NCI-H2107 (cell line): ENCODE data around the gene PROM1.

ENCODE experiments used
- DNase-seq: peaks from one replicate; lab custom pipeline; 2025; lab: John Stamatoyannopoulos, UW

The PROM1 gene

DNA sequence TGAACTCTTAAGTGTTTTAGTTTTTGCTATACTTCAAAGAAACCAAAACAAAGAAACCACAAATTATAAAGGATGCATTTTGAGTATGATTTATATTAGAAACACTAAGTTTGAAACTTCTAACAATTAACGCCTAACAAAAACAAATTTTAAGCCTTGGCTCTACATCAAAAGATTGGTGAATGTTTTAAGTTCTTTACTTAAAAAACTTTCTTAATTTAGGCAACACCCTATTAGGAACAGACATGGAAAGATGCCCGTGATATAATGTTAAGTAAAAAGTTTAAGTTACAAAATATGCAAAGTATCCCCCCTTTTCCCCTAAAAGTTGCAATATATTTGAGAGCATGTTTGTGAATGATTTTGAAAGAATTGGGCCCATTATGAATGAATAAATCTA lies 21.2 kb downstream of the PROM1 start:
- no peak for DNase-seq

DNA sequence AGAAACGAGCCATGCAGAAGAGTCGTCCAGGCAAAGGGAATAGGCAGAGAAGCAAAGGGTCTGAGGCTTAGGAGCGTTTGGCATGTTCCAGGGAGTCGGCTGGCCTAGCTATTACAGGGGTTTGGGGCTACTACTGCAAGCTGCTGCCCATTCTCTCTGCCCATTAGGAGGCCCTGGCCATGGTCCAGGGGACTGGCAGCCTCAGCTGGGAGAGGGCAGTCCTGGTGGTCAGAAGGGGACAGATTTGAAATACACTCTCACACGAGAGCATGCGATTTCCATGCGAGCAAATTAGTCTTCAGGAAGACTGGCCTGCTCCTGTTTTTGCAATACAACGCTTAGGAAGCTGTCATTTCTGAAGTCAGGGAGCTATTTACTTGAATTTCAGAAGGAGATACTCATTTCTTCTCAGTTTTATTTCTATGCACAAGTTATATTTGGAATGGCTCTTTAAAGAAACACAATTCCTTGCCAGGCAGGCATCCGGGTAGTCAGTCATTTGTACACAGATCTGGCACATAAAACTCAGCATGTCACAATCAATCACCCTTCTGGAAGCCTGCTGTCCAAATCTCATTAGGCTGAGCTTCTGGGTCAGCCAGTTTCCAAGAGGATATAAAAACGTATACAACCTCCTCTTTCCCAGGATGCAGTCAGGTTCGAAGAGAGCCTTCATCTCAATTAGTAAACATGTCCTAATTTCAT lies 27.0 kb downstream of the PROM1 start:
- DNase-seq: no peak

DNA sequence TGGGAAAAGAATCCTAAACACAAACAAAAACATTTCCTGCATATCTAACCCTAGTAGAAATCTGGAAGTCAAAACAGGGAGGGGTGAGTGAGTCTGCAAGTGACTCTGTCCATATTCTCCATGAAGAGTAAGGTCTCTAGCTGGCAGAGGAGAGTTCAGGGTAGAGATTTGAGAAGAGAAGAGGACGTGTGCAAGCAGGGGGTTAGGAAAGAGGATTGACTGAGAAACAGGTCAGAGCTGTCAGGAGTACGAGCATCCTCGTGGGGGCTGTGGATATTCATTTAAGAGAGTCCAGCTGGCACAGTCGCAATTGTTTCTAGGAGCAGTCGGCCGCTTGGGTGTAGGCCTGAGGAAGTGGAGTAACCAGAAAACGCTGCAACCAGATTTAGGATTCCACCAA lies 27.9 kb downstream of the PROM1 start:
- no peak for DNase-seq

DNA sequence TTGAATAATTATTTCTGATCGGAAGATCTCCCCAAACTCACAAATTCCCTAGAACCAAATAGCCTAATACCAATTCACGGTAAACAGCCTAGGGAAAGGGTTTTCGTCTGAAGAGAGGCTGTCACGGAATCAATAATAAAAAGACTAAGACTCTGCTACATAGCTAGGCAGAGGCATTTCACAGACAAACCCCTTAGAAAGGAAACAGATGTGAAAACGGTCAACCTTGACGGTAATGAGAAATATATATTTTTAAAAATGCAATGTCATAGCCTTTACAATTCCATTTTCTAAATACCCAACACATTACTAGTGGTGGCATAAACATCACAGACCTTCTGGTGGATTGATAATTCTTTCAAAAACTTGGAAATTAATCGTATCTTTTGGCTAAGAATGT lies 28.4 kb downstream of the PROM1 start:
- no peak for DNase-seq

DNA sequence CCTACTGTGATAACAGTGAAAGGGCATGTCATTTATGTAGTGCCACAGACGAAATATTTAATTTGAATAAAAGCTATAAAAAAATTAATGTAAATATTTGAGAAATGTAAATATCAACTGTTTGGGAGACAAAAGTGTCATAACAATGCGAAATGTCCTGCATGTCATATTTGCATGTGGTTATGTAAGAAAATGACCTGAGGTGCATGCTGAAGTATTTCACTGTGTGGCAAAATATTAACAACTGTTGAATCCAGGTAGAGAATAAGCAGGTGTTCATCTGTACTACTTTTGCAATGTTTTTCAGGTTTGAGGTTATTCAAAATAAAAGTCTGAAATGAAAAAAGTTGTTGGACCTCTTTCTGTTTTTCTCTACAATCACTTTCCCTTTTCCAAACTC lies 30.9 kb downstream of the PROM1 start:
- no peak for DNase-seq

DNA sequence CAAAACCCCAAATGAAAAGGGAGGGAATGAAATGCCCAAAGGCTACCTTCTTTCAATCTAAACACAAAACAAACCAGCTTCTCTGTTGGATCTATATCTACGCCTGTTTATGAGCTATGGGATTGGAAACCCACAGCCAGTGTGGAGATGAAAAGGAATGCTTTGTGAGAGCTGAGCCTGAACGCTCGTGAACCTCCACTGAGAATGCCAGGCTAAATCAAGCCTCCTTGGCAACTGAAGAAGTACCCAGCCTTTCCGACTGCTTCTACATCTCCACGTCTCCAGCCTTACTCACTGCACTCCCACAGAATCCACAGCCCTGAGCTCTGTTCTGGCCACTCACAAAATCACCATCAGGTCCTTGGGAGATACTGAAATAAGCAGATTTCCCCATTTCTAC lies 31.8 kb downstream of the PROM1 start:
- DNase-seq: no peak

DNA sequence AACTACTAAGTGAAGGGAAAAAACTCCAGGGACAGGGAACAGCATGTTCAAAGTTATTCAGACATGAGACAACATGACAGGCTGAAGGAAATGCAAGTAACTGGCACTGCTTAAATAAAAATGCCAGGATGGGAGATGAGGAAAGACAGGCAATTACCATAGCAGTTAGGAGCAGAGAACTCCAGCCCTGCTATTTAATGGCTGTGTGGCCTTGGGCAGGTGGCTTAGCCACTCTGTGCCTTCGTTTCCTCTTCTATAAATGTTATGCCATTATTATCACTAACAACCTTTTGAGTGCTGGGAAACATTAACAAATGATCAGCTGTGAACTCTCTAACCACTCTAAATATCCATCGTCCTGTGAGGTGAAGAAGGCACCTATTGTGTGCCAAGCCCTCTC lies 32.7 kb downstream of the PROM1 start:
- DNase-seq: no peak

DNA sequence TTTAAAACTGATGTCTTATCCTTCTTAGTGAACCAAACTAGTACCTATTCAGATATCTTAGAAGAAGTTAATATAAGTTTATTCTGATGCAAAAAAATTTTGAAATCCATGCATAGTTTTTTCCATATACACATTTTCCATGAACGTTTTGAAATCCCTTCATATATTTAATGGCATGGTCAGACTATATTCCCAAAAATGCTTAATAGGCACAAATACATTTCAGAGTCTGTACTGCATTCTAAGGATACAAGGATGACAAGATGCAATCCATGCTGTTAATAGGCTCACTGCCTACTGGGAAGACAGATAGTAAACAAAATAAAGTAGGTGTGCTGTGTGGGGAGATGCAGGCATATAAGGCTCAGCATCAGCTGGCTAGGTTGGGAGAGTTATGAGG lies 33.2 kb downstream of the PROM1 start:
- DNase-seq: no peak

DNA sequence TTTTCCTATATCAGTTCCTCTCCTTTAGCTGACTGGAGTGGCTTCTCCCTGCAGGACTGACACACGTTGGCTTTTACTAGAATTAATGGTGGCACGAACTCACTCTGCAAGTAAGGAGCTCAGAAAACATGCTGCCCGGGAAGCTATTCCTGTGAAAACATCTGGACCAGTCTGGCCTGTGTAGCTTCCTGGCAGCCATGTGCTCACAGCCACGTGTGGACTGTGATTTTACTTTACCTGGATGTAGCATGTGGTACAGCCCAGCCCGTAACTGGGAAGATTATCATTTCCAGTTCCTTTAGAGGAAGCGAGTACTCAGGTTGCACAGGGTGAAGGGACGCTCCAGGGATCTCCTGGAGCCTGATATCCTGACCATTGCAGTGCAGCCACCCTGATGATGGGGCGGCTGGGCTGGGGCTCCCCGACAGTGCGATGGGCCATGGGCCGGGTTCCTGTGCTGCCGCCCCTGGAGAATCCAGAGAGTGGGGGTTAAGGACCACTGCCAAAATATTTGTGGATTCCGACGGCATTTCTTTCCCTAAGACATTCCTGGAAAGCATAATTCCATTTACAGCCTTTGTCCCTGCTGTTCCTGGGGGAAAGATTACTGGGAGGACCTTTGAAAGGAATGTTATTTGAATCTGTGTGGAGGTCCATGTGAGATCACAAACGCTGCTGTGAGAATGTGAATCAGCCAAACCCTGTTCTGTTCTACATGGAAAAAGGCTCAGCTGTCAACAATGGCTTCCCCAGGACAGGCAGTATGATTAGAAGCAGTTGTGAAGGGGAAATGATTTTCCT lies 35.0 kb downstream of the PROM1 start:
- DNase-seq: no peak

DNA sequence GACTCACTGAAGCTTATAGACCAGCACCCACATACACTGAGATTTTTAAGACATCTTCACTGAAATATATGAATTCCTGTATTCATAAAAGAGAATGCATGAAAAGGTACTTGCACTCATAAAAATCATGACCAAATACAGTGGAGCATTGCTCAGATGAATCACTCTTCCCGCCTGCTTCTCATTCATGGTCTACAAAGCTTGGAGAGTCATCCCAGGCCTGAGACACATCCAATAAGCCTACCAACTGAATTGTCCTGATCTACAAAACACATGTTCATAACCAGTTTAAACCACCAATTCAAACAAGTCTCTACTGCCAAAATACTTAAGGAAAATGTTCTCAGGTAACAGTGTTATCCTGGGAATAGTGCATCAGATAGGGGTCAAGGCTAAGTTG lies 38.1 kb downstream of the PROM1 start:
- no peak for DNase-seq

DNA sequence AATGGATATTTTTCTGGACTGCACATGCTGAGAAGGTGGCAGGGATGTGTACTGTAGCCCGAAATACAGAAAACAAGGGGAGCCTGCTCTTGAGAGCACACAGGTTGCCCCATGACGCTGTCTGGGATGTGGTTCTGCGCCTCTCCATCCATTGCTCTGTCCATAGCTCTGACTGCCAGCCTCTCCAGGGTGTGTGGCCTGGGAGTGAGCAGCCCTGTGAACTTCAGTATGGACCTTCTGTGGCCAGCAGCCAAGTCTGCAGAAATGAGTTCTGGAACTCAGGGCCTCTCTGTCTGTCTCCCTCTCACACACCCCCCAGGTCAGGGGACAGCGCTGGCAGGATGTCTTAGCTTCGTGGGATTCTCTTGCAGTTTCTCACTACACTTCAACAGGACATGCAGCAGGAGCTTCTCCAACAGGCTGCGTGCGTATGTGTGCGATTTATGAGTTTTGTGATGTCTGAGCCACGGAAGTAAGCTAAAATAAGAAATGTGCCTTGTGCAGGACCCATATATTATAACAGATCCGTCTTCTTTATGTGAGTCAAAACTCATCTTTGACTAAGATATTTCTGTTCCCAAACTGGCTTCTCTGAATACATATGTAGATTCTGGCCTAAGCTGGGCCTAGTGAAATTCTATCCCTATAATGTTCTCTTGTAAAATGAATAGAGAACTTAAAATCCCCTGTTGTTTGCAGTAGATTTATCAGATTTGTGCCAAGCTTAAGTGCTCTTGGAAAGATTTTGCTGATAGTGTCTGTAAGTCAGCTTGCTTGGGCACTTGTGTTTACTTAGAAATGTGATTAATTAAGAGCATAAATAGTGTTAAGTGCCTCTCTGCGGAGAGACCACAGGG lies 40.0 kb downstream of the PROM1 start:
- no peak for DNase-seq

DNA sequence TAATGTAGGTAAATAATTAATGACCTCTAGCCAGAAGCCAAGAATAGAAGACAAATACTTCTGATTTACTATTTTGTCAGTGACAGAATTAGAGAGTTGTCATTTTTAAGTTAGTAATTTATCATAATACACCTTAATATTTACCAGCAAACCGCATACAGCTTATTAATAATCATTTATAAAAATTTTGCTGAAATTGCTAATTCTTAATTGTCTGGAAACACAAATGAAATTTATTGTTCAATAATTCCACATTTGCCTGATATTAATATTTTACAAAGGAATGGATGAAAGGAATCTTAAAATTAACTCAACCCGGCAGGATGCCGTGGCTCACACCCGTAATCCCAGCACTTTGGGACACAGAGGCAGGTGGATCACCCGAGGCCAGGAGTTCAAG lies 44.7 kb downstream of the PROM1 start:
- no peak for DNase-seq

DNA sequence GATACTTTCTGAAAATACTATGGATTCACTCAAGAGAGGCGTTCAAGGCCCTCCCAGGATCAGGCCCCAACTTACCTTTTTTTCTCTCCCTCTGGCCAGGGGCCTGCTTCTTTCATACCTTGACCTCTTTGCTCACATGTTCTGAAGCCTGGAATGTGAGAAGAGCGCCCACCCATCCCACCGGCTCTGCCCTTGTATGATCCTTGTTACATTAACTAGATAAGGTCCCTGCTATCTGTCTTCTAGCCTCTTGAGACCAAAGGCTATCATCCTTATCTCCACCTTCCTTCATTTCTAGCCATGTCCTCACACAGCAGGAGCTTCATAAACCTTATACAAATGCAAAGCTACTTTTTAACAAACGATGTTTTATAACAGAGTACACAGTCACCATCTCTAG lies 45.9 kb downstream of the PROM1 start:
- DNase-seq: no peak

DNA sequence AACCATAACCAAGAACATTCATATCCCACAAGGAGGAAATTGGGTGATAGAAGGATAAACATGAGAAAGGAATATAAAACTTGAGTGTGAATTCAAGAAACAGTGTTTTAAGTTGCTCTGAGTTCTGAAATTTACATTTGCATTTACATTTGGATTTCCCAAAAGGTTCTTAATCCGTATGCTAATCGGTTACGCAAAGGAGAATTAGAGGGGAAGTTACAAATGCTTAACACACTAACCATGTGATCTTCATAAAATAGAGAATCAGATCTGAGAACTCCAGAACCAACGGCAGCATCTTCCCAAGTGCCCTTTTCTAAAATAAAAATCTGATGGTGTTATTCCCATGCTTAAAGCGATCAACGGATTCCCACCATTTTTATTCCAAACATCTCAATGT lies 48.0 kb downstream of the PROM1 start:
- no peak for DNase-seq

DNA sequence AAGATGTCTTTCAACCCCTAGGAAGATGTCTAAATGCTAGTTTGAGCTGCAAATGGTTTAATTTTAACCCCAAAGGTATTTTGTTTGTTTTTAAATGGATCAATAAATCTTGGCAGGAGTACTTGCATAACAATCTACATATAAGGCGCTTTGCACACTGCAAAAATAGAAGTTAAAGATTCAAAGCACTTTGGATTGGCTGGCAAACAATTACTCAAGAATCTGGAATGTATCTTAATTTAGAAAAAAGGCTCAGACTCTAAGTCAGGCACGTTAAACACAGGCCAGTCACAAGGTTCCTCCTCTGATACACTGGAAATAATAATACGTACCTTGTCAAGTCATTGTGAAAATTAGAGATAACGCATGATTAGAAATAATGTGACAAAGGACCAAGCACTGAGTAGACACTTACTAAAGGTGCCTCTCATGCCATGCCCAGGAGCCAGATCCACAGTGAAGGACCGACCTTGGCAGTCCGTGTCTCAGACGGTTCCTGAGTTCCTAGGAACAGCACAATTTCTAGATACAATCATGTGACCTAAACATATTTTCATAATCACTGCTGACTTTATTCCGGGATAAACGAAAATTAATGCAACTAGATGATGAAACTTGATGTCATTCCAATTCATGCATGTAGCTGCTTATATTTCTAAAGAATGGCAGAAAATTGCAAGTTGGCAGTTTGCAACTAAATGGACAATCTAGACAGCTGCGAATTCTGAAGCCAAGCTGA lies 49.6 kb downstream of the PROM1 start:
- DNase-seq: no peak

DNA sequence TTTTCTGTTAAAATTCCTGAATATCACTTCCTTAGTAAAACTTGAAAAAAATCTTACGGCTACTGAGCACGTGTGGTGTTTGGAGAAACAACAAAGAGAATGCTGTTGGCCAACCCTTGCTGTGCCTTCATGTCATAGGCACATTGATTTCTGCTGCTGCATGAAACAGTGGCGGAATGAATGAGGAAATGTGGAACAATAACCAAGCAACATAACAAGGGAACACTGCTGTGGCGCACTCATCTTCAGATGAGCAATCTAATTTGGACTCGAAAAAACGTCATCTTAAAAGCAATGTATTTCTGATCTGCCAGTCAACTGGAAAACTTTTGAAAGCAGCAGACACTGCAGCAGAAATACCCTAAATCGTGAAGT lies 51.4 kb downstream of the PROM1 start:
- DNase-seq: no peak

DNA sequence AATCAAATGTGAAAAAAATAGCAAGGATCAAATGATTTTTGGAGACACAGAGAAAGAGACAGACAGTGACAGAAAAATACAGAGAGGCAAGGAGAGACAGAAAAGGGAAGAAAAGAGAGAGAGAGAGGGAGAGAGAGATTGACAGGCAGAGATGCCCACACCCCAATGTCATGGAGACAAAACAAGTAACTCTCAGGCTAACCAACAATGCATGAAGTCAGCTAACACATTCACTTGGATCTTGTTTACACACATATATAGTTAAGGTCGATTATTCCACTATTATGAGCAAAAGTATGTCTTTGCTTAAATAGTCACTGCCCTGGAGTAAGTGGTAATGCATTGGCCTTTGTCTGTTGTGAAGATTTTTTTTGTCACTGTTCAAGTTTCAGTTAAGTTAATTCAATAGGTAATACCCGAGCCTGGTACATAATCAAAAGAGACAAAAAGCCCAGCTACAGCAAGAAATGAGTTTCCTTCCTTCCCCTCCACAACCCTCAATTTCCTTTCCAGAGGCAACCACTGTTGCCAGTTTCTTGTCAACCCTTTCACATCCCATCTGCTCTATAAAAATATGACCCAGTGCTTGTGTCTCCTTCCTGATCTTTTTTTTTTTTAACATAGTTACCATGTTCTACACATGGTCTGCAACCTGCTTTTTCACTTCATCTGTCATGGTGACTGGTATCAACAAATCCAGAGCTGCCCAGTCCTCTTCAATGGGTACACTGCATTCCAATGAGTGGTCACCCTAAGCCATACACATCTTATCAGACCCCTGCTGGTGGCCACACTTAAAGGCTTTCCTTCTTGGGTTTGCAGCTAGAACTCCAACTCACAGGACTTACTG lies 52.1 kb downstream of the PROM1 start:
- no peak for DNase-seq

DNA sequence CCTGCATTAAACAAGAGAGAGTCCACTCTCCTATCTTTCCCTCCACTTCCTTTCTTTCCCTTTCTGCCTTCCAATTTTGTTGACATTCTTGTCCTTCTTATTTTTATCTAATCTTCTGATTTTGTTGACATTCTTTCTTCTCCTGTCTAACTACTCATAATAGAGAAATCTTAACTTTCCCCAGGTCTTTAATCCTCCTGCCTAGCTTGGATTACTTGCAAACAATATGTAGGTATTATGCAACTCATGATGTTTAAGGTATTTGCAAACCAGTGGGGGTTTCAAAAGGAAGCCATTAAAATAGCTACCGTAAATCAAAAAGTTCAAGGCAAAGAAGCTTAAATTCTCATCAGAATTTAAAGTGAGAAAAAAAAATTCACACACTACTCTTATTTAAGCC lies 53.9 kb downstream of the PROM1 start:
- no peak for DNase-seq

DNA sequence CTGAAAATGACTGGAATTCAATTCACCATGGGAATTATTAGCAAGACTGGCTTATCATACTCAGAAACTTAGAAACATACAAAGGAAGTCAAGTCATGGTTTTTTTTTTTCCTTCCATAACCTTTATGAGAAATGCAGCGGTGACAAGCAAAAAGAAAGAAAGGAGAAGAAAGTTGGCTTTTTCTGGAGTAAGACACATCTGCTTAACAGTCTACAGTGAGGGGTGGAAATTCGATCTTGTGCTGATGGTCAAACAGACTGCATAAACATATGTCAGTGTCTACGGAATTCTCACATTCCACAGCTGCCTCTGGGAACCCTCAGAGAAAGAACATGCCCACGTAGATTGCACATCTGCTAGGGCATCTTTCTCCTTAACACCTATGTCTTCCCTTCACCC lies 54.6 kb downstream of the PROM1 start:
- DNase-seq: no peak

DNA sequence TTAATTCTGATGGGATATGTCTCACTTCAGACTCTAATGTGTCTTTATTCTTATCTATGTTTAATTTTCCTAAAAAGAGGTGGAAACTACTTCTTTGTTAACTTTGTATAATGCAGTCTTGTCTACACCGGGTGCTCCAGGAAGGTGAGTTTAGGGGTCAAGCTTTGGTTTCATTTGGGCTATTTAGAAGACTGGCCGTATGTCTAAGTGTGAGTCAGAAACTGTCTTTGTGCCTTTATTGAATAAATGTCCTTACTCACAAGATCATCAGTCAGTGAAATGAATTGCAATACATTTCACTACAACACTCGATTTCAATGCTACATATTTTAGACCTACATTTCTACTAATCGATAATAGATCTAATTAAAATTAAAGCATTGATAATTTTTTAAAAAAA lies 56.2 kb downstream of the PROM1 start:
- DNase-seq: no peak

DNA sequence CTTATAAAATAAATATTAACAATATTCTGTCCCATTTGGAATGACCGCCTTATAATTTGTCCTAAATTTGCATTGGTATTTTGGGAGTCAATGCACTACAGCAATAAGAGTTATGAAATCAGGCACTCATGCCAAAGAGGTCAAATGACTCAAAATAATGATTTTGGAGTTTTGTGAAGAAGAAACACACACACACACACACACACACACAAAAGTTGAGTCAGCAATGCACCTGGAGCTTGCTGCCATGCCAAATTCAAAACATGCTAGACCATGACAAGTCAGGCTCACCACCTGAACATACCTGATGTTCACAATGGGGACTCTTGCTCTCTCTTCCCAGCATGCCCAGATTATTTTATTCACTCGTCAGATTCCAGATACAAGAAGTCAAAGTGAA lies 56.7 kb downstream of the PROM1 start:
- no peak for DNase-seq
